ENCODE measurements around the gene PROX2.

PROX2 gene

GRCh38 chr14:74871819-74872218 is 4.1 kb downstream of the PROX2 start:
- Histone ChIP-seq H3K27me3 (peaks cover 8% of the 10 kb centered on the region), H3K4me1 (ENCODE audit: control insufficient read depth in 1 of 2, insufficient read depth in 1 of 2, low read depth in 1 of 2, low read length in 1 of 2) (peaks cover 11 to 12% of the 10 kb centered on the region in 2 experiments), H3K27ac (no peak overlapping the region), H3K9me3 (no peaks in the 10 kb centered on the region), H3K4me3 (ENCODE audit: low read depth in 1 of 2, low read length in 1 of 2) (no peak overlapping the region), H3K36me3 (no peaks in the 10 kb centered on the region)
- TF ChIP-seq, protein P1, sequence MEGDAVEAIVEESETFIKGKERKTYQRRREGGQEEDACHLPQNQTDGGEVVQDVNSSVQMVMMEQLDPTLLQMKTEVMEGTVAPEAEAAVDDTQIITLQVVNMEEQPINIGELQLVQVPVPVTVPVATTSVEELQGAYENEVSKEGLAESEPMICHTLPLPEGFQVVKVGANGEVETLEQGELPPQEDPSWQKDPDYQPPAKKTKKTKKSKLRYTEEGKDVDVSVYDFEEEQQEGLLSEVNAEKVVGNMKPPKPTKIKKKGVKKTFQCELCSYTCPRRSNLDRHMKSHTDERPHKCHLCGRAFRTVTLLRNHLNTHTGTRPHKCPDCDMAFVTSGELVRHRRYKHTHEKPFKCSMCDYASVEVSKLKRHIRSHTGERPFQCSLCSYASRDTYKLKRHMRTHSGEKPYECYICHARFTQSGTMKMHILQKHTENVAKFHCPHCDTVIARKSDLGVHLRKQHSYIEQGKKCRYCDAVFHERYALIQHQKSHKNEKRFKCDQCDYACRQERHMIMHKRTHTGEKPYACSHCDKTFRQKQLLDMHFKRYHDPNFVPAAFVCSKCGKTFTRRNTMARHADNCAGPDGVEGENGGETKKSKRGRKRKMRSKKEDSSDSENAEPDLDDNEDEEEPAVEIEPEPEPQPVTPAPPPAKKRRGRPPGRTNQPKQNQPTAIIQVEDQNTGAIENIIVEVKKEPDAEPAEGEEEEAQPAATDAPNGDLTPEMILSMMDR (IDR thresholded peaks at IDR 0.05) = no peak

DNA sequence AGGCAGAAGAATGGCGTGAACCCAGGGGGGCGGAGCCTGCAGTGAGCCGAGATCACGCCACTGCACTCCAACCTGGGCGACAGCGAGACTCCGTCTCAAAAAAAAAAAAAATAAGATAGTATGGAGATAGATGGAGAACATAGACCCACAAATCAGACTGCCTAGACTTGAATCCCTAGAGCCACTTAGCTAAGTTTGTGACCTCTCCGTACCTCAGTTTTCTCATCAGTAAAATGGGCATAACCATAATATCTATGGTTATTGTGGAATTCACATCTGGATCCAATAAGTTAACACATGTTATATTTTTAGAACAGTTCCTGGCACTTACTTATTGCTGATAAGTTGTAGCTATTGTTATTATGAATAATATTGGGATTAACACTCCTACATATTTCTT is 7.2 kb downstream of the PROX2 start:
- Histone ChIP-seq H3K27ac (no peak overlapping the region), H3K9me3 (no peaks in the 10 kb centered on the region), H3K36me3 (no peaks in the 10 kb centered on the region), H3K4me1 (ENCODE audit: control insufficient read depth in 1 of 2, insufficient read depth in 1 of 2, low read depth in 1 of 2, low read length in 1 of 2) (peaks cover 0 to under 1% of the 10 kb centered on the region in 2 experiments), H3K27me3 (peaks cover 8% of the 10 kb centered on the region), H3K4me3 (ENCODE audit: low read depth in 1 of 2, low read length in 1 of 2) (no peak overlapping the region)
- TF ChIP-seq, protein P1 (IDR thresholded peaks at IDR 0.05) = no peak

DNA sequence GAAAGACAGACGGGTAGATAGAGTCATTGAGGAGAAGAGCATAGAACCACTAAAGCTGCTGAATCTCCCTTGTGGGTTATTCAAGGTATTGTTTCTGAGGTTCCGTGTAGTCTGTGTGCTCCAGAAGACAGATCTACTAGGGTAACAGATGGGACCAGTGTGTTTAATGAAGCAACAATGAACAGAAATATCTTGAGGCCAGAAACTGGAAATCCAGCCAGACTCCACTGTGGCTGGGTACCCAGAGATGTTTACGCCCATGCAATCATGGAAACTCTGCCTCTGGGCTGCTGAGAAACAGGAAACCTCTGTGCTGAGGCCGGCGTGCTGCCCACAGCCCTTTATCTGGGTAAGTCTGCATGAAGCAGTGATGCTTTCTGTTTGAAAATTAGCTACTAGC is 8.3 kb downstream of the PROX2 start:
- TF ChIP-seq, protein P1 (IDR thresholded peaks at IDR 0.05) = no peak
- no peak overlapping the region for H3K4me3 ChIP-seq (ENCODE audit: low read depth in 1 of 2, low read length in 1 of 2)

GRCh38 chr14:74866708-74867389 is 9.1 kb downstream of the PROX2 start:
- Histone ChIP-seq H3K27ac (no peak overlapping the region), H3K4me1 (ENCODE audit: control insufficient read depth in 1 of 2, insufficient read depth in 1 of 2, low read depth in 1 of 2, low read length in 1 of 2) (peaks cover 7 to 9% of the 10 kb centered on the region in 2 experiments), H3K4me3 (ENCODE audit: low read depth in 1 of 2, low read length in 1 of 2) (no peak overlapping the region), H3K9me3 (no peaks in the 10 kb centered on the region), H3K27me3 (peaks cover 8% of the 10 kb centered on the region), H3K36me3 (no peaks in the 10 kb centered on the region)
- TF ChIP-seq, protein P1 (IDR thresholded peaks at IDR 0.05) = no peak

More for the DNA sequence above, 8.3 kb downstream of the PROX2 start:
- H3K36me3 ChIP-seq = no peaks in the 10 kb centered on the region
- H3K4me1 ChIP-seq (ENCODE audit: control insufficient read depth in 1 of 2, insufficient read depth in 1 of 2, low read depth in 1 of 2, low read length in 1 of 2) = peaks cover 7 to 9% of the 10 kb centered on the region in 2 experiments
- H3K27me3 ChIP-seq = peaks cover 8% of the 10 kb centered on the region
- H3K27ac ChIP-seq = no peak overlapping the region
- no peaks in the 10 kb centered on the region for H3K9me3 ChIP-seq

GRCh38 chr14:74865156-74865555 is 10.8 kb downstream of the PROX2 start:
- TF ChIP-seq, protein P1 (IDR thresholded peaks at IDR 0.05) = no peak
- H3K4me1 ChIP-seq (ENCODE audit: control insufficient read depth in 1 of 2, insufficient read depth in 1 of 2, low read depth in 1 of 2, low read length in 1 of 2) = peaks cover 7 to 9% of the 10 kb centered on the region in 2 experiments
- H3K36me3 ChIP-seq = no peaks in the 10 kb centered on the region
- no peak overlapping the region for H3K4me3 ChIP-seq (ENCODE audit: low read depth in 1 of 2, low read length in 1 of 2)
- H3K27ac ChIP-seq = no peak overlapping the region
- H3K27me3 ChIP-seq = peaks cover 8% of the 10 kb centered on the region
- no peaks in the 10 kb centered on the region for H3K9me3 ChIP-seq
